ENCODE results near the gene BATF3. TPM values are rescaled to one million over a fixed set of nuclear protein-coding genes. Genes with fewer than 3 reads are reported as not detected.
A peak's percentile ranks its signal among the peaks of the same experiment; 100 is the strongest.

BATF3 gene
- total RNA-seq (2021) = 3.9 to 6.1 TPM (median 3.9 TPM) in 3 replicates
- percentile 40 among the genes with signal in this experiment for Bru-seq, nascent RNA
- long read RNA-seq, experiment 1, transcript BATF3-201 (3 exons, 980 nt) = major isoform, 8 of 10 reads
- long read RNA-seq, experiment 1, partial matches to known transcripts = 1 of 10 reads
- long read RNA-seq, experiment 1, other reads (novel, unspliced or antisense) = 0 of 10 reads
- long read RNA-seq, experiment 2, partial matches to known transcripts = 0 of 3 reads
- long read RNA-seq, experiment 2, other reads (novel, unspliced or antisense) = 0 of 3 reads
- long read RNA-seq, experiment 3, partial matches to known transcripts = 0 of 5 reads
- long read RNA-seq, experiment 3, other reads (novel, unspliced or antisense) = 0 of 5 reads

DNA sequence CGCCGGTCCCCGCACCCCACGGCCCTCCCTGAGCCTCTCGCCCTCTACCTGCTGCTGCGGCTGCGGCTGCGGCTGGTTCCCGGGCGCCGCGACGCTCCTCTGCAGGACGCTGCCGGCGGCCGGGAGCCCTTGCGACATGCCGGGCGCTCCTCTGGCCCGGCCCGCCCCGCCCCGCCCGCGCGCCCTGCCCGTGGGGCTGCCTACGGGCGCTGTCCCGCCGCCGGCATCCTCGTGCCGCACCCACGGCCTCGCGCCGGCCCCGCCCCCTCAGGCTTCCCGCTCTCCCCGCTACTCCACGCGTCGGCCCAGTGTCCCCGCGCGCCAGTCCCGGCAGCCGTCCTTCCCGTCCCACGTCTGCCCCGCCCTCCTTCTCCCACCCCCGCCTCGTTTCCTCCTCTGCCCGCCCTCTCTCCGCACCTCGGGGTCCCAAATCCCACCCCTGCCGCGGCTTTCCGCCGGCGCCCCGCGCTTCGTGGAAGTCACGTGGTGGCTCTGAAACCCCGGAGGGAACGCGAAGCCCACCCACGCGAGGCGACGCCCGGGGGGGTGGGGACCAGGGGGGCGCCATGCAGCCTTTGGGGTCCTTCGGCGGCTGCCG, at the start of gene BATF3:
Gene BATF3, minus strand, starts transcription at position 216 of the 598 bp plus-strand sequence. Its CDS starts 78 bp downstream, at position 138.
- TF ChIP-seq, protein P1, sequence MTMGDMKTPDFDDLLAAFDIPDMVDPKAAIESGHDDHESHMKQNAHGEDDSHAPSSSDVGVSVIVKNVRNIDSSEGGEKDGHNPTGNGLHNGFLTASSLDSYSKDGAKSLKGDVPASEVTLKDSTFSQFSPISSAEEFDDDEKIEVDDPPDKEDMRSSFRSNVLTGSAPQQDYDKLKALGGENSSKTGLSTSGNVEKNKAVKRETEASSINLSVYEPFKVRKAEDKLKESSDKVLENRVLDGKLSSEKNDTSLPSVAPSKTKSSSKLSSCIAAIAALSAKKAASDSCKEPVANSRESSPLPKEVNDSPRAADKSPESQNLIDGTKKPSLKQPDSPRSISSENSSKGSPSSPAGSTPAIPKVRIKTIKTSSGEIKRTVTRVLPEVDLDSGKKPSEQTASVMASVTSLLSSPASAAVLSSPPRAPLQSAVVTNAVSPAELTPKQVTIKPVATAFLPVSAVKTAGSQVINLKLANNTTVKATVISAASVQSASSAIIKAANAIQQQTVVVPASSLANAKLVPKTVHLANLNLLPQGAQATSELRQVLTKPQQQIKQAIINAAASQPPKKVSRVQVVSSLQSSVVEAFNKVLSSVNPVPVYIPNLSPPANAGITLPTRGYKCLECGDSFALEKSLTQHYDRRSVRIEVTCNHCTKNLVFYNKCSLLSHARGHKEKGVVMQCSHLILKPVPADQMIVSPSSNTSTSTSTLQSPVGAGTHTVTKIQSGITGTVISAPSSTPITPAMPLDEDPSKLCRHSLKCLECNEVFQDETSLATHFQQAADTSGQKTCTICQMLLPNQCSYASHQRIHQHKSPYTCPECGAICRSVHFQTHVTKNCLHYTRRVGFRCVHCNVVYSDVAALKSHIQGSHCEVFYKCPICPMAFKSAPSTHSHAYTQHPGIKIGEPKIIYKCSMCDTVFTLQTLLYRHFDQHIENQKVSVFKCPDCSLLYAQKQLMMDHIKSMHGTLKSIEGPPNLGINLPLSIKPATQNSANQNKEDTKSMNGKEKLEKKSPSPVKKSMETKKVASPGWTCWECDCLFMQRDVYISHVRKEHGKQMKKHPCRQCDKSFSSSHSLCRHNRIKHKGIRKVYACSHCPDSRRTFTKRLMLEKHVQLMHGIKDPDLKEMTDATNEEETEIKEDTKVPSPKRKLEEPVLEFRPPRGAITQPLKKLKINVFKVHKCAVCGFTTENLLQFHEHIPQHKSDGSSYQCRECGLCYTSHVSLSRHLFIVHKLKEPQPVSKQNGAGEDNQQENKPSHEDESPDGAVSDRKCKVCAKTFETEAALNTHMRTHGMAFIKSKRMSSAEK (CRISPR knock-in tag; IDR thresholded peaks at IDR 0.05; ENCODE audit: borderline replicate concordance) = no peak
- TF ChIP-seq NFYB (CRISPR knock-in tag; conservative IDR thresholded peaks at IDR 0.05; ENCODE audit: low read depth) (no peak), MYBL2 (CRISPR knock-in tag; IDR thresholded peaks at IDR 0.05) (no peak), SOX15 (CRISPR knock-in tag; IDR thresholded peaks at IDR 0.05) (no peak), USF2 (CRISPR knock-in tag; IDR thresholded peaks at IDR 0.05) (peak; percentile 66), JAZF1 (CRISPR knock-in tag; IDR thresholded peaks at IDR 0.05) (no peak), TCF7 (CRISPR knock-in tag; IDR thresholded peaks at IDR 0.05; ENCODE audit: low read depth) (no peak), USF1 (CRISPR knock-in tag; IDR thresholded peaks at IDR 0.05) (peak; percentile 63; the same call in 1 of the 2 replicates)
- TF ChIP-seq, protein P2, sequence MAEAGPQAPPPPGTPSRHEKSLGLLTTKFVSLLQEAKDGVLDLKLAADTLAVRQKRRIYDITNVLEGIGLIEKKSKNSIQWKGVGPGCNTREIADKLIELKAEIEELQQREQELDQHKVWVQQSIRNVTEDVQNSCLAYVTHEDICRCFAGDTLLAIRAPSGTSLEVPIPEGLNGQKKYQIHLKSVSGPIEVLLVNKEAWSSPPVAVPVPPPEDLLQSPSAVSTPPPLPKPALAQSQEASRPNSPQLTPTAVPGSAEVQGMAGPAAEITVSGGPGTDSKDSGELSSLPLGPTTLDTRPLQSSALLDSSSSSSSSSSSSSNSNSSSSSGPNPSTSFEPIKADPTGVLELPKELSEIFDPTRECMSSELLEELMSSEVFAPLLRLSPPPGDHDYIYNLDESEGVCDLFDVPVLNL (CRISPR knock-in tag; IDR thresholded peaks at IDR 0.05; ENCODE audit: borderline replicate concordance, low read depth) = no peak
- TF ChIP-seq, protein P3, sequence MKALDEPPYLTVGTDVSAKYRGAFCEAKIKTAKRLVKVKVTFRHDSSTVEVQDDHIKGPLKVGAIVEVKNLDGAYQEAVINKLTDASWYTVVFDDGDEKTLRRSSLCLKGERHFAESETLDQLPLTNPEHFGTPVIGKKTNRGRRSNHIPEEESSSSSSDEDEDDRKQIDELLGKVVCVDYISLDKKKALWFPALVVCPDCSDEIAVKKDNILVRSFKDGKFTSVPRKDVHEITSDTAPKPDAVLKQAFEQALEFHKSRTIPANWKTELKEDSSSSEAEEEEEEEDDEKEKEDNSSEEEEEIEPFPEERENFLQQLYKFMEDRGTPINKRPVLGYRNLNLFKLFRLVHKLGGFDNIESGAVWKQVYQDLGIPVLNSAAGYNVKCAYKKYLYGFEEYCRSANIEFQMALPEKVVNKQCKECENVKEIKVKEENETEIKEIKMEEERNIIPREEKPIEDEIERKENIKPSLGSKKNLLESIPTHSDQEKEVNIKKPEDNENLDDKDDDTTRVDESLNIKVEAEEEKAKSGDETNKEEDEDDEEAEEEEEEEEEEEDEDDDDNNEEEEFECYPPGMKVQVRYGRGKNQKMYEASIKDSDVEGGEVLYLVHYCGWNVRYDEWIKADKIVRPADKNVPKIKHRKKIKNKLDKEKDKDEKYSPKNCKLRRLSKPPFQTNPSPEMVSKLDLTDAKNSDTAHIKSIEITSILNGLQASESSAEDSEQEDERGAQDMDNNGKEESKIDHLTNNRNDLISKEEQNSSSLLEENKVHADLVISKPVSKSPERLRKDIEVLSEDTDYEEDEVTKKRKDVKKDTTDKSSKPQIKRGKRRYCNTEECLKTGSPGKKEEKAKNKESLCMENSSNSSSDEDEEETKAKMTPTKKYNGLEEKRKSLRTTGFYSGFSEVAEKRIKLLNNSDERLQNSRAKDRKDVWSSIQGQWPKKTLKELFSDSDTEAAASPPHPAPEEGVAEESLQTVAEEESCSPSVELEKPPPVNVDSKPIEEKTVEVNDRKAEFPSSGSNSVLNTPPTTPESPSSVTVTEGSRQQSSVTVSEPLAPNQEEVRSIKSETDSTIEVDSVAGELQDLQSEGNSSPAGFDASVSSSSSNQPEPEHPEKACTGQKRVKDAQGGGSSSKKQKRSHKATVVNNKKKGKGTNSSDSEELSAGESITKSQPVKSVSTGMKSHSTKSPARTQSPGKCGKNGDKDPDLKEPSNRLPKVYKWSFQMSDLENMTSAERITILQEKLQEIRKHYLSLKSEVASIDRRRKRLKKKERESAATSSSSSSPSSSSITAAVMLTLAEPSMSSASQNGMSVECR (CRISPR knock-in tag; IDR thresholded peaks at IDR 0.05; ENCODE audit: borderline replicate concordance) = no peak
- TF ChIP-seq, protein P4, sequence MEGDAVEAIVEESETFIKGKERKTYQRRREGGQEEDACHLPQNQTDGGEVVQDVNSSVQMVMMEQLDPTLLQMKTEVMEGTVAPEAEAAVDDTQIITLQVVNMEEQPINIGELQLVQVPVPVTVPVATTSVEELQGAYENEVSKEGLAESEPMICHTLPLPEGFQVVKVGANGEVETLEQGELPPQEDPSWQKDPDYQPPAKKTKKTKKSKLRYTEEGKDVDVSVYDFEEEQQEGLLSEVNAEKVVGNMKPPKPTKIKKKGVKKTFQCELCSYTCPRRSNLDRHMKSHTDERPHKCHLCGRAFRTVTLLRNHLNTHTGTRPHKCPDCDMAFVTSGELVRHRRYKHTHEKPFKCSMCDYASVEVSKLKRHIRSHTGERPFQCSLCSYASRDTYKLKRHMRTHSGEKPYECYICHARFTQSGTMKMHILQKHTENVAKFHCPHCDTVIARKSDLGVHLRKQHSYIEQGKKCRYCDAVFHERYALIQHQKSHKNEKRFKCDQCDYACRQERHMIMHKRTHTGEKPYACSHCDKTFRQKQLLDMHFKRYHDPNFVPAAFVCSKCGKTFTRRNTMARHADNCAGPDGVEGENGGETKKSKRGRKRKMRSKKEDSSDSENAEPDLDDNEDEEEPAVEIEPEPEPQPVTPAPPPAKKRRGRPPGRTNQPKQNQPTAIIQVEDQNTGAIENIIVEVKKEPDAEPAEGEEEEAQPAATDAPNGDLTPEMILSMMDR (IDR thresholded peaks at IDR 0.05) = no peak
- TF ChIP-seq, protein P5, sequence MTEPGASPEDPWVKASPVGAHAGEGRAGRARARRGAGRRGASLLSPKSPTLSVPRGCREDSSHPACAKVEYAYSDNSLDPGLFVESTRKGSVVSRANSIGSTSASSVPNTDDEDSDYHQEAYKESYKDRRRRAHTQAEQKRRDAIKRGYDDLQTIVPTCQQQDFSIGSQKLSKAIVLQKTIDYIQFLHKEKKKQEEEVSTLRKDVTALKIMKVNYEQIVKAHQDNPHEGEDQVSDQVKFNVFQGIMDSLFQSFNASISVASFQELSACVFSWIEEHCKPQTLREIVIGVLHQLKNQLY (CRISPR knock-in tag; IDR thresholded peaks at IDR 0.05) = 0 out of 2 replicates have a peak, but pooled peaks have one; percentile 16
- Mint-ChIP-seq H3K36me3 (no peaks in the 10 kb centered on the region), H3K27me3 (ENCODE audit: low read depth) (peaks cover 86% of the 10 kb centered on the region), H3K4me1 (peaks cover 18% of the 10 kb centered on the region), H3K4me3 (peak within 1 kb of the TSS; percentile 67), H3K27ac (no peak within 1 kb of the TSS), H3K9me3 (no peaks in the 10 kb centered on the region)
- CTCF ChIA-PET = interaction anchor here (0.6 to 3.7 kb wide), 12 partner anchors 9 to 243 kb away, joined by 3 to 25 read pairs (median 6); partner anchors contain the start of gene ATF3
- DNase-seq (ENCODE audit: low spot score) (no peak), ATAC-seq (peak; percentile 43)
- POLR2A ChIA-PET = interaction anchor here (0.5 kb wide), 1 partner anchor 223 kb away, joined by 3 read pairs; no protein-coding TSS in a partner anchor
